Measurements from ENCODE around the gene ACSM3.
"Not testable (repeated sequence)": the region's sequence is repeated elsewhere in the genome, so short reads cannot be mapped to it uniquely, and the experiment has no call there.

The ACSM3 gene

DNA sequence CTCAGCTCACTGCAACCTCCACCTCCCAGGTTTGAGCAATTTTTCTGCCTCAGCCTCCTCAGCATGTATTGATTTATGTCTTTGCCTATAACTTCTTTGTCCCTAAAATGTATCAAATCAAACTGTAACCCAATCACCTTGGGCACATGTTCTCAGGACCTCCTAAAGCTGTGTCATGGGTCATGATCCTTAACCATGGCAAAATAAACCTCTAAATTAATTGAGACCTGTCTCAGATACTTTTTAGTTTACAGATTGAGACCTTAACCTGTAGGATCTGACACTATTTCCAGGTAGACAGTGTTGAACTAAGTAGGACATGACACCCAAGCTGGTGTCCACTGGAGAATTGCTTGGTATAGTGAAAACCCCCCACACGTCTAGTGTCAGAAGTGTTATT, 2.6 kb upstream of the ACSM3 start:
- DNase-seq: no peak

- DNase-seq: no peak
Observed at GRCh38 chr16:20762404-20763123, 1.2 kb upstream of the ACSM3 start.

- not testable (repeated sequence) for DNase-seq
Observed at GRCh38 chr16:20764448-20764847, 634 bp downstream of the ACSM3 start.

GRCh38 chr16:20765732-20766131, 1.9 kb downstream of the ACSM3 start:
- DNase-seq: no peak

DNA sequence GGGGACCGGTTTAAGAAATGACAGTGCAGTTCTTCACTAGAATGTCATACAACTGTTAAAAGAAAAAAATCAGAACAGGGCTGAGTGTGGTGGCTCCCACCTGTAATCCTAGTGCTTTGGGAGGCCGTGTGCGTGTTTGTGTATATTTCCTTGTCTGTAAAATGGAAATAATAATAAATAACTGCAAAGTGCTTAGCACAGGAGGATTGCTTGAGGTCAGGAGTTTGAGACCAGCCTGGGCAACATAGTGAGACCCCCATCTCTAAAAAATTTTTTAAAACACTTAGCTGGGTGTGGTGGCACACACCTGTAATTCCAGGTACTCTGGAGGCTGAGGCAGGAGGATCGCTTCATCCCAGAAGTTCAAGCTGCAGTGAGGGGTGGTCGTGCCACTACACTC, 2.5 kb downstream of the ACSM3 start:
- DNase-seq: no peak

DNA sequence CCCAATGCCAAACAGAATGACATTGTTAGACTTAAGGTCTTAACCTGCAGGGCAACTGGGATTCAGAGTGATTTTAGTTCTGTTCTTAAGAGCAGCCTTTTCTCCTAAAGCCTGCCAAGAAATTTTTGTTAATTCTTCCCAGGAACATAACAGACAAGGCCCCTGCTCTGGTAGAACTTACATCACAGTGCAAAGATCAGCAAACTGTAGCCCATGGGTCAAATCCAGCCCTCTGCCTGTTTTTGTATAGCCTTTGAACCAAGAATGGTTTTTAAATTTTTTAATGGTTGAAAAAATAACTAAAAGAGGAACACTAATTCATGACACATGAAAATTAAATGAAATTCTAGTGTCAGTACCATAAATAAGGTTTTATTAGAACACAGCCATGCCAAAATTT, 3.8 kb downstream of the ACSM3 start:
- DNase-seq: no peak

DNA sequence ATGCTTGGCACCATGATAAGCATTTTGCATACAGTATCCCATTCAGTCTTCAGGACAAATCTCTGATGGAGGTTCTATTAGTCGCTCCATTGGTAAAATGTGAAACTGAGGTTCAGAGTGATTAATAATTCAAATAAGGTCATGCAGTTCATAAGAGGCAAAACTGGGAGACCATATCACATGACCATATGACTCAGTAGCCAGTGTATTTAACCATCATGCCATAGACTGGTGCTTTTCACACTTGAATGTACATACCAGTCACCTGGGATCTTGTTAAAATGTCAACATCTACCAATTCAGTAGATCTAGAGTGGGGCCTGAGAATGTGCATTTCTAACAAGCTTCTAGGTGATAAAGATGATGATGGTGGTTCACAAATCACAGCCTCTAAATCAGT, 4.3 kb downstream of the ACSM3 start:
- DNase-seq: no peak

DNA sequence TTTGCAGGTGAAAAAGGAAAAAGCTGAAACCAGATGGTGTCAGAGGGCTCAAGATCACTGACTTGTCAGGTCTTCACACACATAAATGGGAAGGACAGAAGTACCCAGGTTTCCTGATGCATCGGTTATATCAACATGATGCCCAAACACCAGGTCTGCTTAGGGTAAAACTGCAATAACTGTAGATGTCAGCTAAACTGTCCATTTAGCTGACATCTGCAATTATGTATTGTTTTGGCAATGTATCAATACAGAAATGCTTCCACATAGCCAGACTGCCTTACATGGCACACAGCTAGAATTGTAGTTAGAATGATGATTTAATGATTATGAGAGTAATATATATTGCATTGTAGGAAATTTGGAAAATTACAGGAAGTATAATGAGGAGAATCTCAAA, 5.0 kb downstream of the ACSM3 start:
- no peak for DNase-seq

DNA sequence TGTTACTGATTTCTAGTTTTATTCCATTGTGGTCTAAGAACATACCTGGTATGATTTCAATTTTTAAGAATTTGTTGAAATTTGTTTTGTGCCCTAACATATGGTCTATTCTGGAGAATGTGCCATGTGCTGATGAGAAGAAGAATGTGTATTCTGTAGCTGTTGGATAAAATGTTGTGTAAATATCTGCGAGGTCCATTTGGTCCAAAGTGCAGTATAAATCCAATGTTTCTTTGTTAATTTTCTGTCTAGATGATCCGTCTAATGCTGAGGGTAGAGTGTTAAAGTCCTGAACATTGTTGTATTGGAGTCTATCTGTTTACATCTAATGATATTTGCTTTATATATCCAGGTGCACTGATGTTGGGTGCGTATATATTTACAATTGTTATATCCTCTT, 9.9 kb downstream of the ACSM3 start:
- no peak for DNase-seq

- no peak for DNase-seq
Observed at GRCh38 chr16:20774703-20775362, 11.0 kb downstream of the ACSM3 start.

DNA sequence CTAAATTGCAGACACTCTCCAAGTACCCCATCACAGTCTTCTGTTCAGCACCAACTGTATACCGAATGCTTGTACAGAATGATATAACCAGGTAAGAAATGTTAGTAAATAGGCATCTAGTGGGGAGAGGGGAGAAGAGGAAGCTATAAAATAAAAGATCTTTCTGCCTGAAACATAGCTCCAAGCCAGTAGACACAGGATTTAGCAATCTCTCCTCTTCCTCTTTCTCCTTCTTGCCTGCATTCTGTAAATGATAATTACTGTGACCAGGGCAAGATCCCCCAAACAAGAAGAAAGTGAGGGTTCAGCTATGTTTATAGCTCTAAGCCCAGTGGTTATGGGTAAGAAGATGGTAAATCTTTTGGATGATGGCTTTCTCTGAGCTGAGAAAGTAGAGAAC, 17.9 kb downstream of the ACSM3 start:
- DNase-seq: no peak

- no peak for DNase-seq
Observed at GRCh38 chr16:20782470-20782869, 18.7 kb downstream of the ACSM3 start.

DNA sequence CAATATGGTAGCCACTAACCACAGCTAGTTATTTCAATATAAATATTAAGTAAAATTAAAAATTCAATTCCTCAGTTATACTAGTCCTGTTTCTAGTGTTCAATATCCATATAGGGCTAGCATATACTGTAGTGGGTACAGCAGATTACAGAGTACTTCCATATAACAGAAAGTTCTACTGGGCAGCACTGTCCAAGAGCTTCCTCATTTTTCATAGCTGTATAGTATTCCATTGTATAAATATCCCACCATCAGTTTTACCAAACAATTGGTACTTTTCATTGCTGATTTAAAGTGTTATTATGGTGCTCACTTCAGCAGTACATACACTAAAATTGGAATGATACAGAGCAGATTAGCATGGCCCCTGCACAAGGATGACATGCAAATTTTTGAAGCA, 20.4 kb downstream of the ACSM3 start:
- no peak for DNase-seq

DNA sequence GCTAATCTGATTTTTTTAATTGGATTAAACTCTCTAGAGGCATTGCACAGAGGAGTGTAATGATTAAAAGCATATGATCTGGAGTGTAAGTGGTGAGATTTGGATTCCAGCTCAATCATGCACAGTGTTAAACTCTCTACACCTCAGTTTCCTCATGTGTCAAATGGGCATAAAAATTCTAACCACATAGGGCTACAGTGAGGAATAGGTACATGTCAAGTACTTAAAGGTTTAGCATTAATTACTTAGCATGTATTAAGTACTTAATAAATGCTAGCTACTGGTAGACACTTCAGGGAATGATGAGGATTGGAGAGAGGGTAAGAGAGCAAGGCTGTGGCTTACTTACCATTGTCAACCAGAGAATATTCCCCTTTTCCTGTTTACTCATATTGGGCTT, 25.3 kb downstream of the ACSM3 start:
- DNase-seq: no peak

DNA sequence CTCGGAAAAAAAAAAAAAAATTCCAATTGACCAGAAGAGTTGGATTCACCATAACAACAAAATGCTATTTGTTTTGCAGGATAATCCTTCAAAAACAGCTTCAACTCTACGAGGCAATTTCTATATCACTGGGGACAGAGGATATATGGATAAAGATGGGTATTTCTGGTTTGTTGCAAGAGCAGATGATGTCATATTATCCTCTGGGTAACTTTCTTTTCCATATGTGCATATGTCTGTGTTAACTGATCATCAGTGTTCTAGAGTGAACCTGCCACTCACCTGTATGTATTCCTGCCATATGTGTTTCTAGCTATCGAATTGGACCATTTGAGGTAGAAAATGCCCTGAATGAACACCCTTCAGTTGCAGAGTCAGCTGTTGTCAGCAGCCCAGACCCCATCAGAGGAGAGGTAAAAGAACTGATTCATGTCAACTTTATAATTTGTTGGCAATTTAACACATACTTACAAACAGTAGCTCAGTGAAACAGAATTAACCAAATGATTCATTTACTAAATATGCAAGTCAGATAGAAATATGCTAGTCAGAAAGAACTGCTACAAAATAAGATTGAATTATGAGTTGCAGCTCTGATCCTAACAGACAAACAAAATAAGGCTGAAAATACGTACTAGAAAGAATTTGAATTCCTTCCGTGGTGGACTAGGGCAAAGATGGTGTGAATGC, 28.3 kb downstream of the ACSM3 start:
- no peak for DNase-seq

- DNase-seq: no peak
Observed at GRCh38 chr16:20798364-20798763, 34.5 kb downstream of the ACSM3 start.

DNA sequence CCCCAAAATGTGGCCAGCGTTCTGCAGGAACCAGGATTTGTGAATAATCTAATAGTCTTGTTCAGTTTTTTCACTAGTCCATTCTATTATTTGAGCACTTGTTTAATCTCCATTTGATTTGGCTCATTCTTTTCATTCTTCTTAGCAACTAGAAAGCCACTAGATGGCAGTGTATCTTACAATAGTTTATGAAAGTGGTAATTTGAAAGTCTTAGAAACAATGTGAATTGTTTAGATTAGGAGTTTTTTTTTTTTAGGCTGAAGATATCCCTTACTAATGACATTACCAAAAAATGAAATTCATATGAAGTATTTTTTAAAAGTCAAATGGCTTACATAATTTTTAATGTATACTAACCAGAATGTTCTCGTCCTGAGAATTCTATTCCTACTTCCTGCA, 35.8 kb downstream of the ACSM3 start:
- no peak for DNase-seq

- DNase-seq: no peak
Observed at GRCh38 chr16:20801278-20801677, 37.5 kb downstream of the ACSM3 start.

DNA sequence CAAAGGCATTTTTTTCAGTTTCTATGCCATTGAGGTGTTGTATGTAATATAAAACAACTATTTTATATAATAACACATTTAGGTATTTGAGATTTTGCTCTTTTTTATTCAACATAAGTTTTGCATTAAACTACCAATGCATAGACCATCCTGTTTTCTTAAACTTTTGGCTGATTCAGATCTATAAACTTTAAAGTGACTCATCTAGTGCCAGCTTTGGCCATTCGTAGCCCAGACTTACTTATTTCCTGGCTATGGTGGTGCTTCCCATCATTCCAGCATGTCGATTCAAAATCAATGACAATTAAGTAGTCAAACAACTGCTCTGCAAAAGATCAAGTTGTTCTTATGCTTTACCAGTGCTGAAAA, 39.4 kb downstream of the ACSM3 start:
- no peak for DNase-seq

GRCh38 chr16:20803561-20804214, 39.9 kb downstream of the ACSM3 start:
- DNase-seq: no peak

DNA sequence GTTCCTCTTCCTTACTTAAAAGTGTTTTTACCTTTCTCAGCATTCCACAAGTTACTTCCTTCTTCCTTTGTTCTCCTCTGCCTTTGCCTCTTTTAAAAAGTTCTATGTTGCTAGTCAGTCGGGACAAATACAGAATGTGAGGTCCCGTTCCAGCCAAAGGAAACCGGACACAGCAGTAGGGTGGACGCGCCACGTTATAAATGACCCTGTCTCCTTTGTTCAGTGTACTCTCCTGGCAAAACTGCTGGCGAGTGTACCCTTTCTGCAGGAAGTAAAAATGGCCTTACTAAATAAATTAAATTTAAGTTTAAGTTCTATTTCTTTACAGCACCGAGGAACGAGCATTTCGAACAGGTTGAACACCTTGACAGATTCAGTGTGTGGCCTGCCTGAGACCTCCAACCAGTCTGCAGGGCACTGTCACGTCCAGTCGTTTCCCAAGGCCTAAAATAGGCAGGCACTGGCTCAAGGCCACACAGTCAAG, 41.9 kb downstream of the ACSM3 start:
- DNase-seq: not testable (repeated sequence)

GRCh38 chr16:20806168-20807050, 42.6 kb downstream of the ACSM3 start, which contains the start of the genes ERI2 and REXO5:
ERI2 (minus strand) TSS chr16:20806472; CDS start chr16:20806430, 42 bp downstream.
REXO5 (plus strand) TSS chr16:20806527; CDS start chr16:20806954, 427 bp downstream.
- DNase-seq: peak; percentile 89

Measured in T1000 (cell line).